CD4-positive, alpha-beta T cell treated with Interleukin-17A for 4 hours (primary cell): ENCODE data around the gene SSNA1.

Experiments used
- DNase-seq: peaks from one replicate; pipeline ENCODE4 v3.0.0-alpha.2; 2020; ENCODE audit warnings: mixed read lengths

The SSNA1 gene, protein sequence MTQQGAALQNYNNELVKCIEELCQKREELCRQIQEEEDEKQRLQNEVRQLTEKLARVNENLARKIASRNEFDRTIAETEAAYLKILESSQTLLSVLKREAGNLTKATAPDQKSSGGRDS

DNA sequence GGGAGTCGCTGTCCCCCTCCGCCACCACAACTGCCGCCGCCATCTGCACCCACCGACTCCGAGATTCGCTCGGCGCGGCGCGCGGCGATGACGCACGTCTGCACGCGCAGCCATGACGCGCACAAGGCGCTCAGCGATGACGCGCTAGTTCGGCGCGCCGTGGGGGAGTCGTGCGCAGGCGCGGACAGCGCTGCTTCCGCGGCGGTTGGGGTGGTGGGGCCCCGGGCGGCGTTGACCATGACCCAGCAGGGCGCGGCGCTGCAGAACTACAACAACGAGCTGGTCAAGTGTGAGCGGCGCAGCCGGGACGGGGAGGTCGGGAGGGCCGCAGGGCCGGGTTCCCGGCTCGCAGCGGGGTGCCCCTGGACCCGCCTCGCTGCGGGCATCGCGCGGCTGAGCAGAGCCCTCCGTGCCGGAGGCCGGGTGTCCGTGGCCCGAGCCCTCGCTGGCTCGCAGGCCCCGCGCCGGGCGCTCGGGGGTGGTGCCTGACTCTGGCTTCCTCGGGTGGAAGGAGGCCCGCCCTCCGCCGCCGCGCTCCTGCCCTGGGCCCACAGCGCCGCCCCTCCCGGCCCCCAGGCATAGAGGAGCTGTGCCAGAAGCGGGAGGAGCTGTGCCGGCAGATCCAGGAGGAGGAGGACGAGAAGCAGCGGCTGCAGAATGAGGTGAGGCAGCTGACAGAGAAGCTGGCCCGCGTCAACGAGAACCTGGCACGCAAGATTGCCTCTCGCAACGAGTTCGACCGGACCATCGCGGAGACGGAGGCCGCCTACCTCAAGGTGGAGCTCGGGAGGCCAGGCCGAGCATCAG is at the start of gene SSNA1, which contains the start of gene ANAPC2:
Gene SSNA1 (plus strand): TSS at position 187 of the 807 bp plus-strand sequence. CDS start 51 bp downstream, at position 238.
Gene ANAPC2 (minus strand): TSS at position 71 of the 807 bp plus-strand sequence. CDS start 28 bp downstream, at position 43.
- DNase-seq, result peak; percentile 94

DNA sequence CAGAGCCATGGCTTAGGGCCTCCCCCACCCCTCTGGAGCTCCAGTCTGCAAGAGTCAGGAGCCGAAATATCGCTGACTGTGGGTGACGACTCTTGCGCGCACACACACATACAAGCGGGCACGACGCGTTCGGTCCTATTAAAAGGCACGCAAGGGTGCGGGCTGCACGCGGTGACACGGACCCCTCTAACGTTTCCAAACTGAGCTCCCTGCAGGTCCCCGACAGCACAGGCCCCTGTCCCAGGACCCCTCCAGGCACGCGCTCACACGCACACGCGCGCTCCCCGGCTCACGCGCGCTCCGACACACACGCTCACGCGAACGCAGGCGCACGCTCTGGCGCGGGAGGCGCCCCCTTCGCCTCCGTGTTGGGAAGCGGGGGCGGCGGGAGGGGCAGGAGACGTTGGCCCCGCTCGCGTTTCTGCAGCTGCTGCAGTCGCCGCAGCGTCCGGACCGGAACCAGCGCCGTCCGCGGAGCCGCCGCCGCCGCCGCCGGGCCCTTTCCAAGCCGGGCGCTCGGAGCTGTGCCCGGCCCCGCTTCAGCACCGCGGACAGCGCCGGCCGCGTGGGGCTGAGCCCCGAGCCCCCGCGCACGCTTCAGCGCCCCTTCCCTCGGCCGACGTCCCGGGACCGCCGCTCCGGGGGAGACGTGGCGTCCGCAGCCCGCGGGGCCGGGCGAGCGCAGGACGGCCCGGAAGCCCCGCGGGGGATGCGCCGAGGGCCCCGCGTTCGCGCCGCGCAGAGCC is 49.6 kb upstream of the SSNA1 start, which contains the start of gene GRIN1:
Gene GRIN1 (plus strand): TSS at position 433 of the 746 bp plus-strand sequence. CDS start 333 bp downstream, outside the sequence.
- DNase-seq, result peak; percentile 53

DNA sequence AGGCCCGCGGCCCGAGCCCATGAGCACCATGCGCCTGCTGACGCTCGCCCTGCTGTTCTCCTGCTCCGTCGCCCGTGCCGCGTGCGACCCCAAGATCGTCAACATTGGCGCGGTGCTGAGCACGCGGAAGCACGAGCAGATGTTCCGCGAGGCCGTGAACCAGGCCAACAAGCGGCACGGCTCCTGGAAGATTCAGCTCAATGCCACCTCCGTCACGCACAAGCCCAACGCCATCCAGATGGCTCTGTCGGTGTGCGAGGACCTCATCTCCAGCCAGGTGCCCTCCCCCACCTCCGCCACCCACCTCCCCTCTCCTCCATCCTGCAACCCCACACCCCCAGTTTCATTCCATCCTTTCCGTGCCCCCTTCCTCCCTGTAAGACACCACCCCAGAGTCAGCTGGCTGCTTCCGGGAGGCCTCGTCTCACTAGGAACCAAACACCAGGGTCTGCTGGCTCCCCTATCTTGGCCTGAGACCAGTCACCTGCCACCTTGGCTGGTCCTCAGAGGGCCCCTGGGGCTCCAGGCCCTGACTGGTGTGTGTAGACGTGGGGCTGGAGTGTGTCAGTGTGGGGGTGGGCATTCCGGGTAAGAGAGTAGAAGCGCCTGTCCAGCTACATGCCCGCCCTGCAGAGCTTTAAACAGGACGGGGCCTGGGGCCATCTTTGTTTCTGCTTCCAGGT is 48.9 kb upstream of the SSNA1 start:
- DNase-seq, result no peak

DNA sequence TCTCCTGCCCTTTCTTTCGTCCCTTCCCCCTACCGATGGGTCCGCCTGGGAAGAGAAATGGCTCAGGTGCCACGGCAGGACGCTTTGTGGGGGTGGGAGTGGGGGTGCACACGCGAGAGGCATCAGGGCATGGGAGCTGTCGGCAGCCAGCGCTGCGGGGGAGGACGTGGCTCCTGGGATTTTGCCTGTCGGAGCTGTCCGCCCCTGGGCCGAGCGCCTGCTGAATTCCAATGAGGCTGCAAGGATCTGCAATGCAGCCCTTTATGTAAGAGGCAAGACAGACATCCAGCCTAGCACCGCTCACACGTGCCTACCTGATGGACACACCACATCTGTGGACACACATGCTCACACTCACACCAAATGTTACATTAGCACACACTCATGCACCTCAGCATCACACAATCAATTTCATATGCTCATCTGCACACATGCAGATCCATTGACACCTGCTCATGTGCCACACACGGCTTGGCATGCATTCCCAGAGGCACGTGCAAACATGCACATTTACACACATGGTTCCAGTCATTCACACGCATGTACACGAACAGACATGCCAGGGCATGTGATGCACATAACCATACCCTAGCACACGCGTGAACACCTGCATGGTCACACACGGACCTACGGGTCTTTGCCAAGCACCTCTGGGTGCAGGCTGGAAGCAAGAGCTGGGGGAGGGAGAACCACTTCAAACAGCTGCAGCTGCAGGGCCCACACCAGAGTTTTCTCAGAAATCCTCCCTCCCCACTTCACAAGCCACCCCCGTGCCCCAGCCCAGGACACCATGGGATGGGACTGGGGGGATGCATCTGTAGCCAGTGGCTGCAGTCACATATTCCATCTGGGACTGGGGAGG is 48.1 kb upstream of the SSNA1 start:
- DNase-seq, result no peak

DNA sequence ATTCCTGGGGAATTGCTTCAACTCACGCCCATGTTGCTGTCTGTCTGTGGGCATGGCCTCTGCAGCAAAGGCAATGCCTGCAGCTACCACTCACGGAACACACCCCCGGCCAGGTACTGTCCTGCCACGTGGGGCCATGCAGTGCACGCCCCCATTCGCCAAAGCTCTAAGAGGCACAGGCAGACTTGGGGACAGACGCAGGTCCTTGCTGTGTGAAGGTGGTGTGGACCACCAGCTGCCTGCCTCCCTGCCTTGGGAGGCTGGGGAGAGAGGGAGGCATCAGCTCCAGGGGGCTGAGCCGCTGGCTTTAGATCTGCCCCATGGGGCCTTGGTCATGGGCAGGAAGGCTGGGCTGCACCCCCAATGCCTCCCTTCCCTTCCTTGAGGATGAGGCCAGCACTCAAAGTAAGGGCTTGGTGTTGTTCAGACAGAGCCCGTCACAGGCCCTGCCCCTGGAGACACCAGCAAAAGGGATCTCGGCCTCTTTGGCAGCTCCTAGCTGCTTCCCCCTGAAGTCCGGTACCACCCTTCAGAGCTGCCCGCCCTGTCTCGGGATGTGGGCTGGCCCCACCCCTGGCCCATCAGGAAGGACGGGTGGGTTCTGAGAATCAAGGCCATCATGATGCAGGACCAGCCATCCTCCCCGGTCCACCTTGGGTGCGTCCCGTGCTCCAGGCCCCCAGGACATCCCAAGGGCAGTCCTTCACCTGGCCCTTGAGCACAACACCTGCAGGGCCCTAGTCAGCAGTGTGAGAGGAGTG is 47.2 kb upstream of the SSNA1 start:
- no peak for DNase-seq

DNA sequence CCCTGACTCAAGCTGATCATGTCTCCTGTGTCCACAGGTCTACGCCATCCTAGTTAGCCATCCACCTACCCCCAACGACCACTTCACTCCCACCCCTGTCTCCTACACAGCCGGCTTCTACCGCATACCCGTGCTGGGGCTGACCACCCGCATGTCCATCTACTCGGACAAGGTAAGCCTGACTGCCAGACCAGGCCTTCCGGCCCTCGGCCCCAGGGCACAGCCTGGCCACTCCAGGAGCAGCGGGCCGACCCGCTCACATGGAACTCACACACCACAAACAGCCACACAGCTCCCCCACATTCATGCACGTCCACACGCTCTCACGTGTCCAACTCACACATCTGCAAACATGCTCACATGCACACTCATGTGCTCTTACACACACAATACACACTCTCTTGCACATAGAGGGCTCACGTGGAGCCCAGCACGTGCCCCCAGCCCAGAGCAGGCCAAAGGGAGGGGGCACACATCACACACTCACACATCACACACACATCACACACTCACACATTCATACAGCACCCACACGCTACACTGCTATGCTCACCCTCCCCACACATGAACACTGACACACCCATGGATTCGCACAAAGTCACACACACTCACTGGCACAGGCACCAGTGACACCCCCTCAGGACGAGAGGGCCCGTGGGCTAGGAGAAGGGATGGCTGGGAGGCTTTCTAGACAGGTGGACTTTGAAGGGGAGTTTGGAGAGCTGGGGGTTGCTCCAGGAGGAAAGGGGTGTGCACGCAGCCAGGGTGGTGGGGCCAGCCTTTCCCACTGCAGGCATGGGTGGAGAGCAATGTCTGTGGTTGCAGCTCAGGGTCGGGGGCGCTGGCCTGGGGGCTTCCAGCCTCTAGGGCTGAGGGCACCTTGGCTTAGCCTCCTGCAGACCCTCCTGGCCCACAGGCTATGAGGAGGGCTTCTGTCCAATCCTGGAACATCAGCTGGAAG is 46.2 kb upstream of the SSNA1 start:
- DNase-seq, result no peak

DNA sequence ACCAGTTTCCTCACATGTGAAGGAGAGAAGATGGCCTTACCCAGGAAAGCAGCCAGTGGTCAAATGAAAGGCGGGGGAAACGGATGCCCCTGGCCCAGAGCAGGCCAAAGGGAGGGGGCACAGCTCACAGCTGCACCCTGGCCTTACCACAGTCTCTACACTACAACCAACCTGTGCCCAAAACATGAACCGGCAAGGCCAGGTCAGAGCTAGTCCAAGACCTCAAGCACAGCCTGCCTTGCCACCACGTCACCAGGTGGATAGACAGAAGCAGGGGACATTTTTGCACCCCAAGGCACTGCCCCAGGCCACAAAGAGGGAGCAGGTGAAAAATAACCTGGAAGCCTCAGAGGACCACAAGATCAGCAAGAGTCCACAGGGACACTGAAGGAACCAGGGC is 45.0 kb upstream of the SSNA1 start:
- no peak for DNase-seq

DNA sequence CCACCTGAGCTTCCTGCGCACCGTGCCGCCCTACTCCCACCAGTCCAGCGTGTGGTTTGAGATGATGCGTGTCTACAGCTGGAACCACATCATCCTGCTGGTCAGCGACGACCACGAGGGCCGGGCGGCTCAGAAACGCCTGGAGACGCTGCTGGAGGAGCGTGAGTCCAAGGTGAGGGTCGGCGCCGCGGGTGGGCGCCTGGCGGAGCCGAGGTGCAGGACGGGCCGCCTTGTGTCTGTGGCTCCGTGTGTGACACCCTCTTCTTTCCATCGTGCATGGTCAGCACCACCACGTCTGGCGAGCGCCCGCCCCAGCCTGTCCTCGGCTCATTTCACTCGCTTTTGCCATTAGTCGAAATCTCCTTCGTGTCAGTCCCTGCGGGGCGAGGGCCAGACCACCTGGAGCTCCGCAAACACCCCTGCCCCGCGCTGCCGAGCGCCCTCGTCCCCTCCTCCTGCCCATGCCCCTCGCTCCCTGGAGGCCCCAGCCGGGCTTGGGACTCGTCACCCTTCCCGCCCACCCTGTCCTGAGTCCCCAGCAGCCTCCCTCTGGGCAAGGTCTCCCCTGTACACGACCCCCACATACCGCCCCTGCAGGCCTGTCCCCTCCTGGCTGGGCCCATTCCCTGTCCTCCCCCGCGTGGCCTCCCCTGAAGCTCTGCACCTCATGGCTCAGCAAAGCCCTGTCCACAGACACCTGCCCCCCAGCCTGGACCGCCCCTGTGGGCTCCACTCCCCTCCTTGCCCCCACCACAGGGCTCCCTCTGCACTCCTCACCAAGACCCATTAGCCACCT is 42.5 kb upstream of the SSNA1 start:
- no peak for DNase-seq

DNA sequence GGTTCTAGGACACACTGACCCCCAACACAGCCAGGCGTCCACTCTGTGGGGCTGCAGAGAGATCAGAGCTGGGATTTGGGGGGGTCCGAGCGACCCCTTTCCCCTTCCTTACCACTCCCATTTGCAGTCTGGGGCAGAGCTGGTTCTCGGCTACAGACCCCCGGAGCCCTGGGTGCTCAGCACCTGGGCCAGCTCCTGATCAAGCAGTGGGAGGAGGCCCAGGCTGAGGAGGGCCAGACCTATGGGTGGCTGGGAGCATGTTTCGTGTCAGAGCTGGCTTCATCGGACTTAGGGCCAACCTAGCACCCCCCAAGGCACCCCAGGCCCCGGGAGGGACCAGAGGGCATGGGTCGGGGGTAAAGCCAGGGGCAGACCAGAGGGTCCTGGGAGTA is 42.0 kb upstream of the SSNA1 start:
- DNase-seq, result no peak

DNA sequence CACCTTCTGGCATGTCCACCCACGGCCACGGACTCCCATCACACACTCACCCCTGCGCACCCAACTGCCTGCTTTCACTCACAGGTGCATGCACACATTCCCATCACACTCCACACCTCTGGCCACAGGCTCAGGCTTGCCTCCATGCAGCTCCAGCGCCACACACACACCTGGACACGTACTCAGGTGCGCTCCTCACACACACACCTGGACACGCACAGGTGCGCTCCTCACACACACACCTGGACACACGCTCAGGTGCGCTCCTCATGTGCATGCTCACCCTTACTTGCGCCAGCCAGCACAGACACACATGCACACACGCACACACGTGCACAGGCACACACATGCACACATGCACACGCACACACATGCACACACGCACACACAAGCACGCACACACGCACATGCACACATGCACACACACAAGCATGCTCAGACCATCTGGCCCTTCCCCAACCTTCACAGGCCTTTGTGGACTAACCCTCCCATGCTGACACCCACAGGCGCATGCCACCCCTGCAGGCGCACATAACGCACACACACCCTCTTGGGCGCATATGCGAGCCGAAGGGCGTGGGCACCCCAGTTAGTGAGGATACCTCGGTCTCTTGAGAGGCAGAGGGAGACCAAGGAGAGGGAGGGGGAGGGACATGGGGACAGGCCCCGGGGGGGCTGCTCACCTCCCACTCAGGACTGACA is 41.2 kb upstream of the SSNA1 start:
- no peak for DNase-seq

DNA sequence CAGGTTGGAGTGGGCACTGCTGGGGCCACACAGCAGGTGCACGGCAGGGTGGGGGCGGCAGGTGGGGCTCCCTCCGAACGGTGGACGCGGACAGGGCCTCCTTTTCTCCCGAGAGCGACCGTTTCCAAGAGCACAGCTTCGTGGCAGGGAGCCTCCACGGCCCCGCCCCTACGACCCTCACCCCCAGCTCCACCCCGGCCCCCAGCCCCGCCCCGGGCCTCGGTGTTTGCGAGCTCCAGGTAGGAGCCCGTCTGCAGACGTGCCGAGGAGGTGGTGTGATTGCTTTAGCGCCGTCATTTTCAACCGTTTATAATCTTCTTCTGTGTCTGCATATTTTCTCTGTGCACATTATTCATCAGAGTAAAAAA is 40.7 kb upstream of the SSNA1 start:
- DNase-seq, result no peak

DNA sequence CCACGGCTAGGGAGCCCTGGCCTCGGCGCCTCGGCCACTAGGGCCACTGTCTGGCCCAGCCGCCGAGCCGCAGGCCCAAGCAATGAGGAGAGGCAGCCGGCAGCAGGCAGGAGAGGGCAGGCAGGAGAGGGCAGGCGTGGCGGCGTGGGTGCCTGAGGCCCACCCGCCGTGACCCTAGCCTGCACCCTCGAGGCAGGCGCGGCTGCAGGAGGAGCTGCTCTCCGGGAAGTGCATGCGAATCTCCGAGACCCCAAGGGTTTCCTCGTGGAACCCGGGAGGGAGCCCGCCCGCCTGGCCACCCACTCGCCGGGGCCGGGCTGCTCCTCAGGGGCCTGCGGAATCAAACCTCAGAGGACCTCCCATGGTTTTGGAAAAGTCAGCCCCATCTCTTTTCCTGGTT is 40.2 kb upstream of the SSNA1 start:
- DNase-seq, result no peak

DNA sequence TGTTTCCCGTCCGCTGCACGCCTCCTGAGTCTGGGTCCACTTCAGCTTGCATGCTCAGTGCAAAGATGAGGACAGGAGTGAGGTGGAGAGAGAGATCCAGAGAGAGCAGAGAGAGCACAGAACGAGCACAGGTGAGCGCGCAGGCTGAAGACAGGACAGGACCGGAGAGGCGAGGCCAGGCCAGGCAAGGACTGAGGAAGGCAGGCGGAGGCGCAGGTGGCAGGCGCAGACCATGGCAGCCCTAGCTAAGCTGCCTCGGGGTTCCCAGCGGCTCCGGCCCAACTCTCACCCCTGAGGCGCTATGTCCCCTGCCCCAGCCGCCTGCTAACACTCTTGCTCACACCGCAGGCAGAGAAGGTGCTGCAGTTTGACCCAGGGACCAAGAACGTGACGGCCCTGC is 39.8 kb upstream of the SSNA1 start:
- no peak for DNase-seq

DNA sequence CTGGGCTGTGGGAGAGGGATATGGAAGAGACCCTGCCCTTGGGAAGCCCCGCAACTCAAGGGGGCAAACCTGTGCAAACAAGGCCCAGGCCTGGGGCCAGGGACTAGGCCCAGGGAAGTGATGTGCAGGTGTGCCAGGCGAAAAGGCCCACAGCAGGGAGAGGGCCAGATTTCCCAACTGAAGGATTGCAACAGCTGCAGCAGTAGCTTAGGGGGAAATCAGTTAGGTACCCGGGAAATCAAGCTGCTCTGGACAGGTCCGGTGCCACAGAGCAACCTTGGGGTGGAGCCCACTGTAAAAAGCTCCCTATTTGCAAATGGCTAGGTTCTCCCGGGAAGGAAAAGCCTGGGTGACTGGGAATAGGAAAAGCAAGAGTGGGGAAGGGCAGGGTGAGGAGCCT is 39.1 kb upstream of the SSNA1 start:
- DNase-seq, result no peak

DNA sequence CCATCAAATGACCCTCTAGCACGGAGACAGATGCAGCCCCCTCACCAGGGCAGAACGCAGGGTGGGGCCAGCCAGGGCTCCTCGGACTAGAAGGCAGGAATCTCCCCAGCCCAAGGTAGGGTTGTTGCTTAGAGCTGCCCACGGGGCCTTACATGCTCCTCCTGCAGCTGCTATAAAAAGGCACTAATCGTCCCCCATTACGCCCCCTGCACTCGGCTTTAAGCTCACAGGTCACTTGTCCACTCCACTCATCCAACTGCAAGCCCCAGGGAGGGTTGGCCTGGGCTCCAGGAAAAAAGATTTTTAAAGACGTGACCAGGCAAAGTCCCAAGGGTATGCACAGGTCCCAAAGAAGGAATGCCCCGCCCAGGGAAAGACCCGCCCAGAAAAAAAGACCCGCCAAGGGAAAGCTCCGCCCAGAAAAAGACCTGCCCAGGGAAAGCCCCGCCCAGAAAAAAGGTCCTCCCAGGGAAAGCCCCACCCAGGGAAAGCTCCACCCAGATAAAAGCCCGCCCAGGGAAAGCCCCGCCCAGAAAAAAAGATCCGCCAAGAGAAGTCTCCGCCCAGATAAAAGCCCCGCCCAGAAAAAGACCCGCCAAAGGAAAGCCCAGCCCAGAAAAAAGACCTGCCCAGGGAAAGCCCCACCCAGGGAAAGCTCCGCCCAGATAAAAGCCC is 38.4 kb upstream of the SSNA1 start:
- DNase-seq, result no peak

DNA sequence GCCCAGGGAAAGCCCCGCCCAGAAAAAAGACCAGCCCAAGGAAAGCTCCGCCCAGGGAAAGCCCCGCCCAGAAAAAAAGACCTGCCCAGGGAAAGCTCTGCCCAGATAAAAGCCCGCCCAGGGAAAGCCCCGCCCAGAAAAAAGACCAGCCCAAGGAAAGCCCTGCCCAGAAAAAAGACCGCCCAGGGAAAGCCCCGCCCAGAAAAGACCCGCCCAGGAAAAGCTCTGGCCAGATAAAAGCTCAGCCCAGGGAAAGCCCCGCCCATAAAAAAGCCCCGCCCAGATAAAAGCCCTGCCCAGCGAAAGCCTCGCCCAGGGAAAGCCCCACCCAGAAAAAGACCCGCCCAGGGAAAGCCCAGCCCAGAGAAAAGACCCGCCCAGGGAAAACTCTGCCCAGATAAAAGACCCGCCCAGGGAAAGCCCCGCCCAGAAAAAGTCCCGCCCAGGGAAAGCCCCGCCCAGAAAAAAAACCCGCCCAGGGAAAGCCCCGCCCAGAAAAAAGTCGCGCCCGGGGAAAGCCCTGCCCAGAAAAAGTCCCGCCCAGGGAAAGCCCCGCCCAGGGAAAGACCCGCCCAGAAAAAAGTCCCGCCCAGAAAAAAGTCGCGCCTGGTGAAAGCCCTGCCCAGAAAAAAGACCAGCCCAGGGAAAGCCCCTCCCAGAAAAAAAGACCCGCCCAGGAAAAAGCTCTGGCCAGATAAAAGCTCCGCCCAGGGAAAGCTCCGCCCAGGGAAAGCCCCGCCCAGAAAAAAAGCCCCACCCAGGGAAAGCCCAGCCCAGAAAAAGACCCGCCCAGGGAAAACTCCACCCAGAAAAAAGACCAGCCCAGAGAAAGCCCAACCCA is 37.6 kb upstream of the SSNA1 start:
- DNase-seq, result no peak

DNA sequence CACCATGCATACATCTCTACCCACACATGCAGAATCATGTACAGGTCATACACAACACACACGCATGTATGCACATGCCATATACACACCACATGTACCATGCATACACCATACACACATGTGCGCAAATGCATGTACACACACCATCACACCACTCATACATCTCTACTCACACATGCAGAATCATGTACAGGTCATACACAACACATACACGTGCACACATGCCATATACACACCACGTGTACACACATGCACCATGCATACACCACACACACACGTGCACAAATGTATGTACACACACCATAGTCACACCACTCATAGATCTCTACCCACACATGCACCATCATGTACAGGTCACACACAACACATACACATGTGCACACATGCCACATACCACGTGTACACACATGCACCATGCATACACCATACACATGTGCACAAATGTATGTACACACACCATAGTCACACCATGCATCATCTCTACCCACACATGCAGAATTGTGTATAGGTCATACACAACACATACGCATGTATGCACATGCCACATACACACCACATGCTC is 35.6 kb upstream of the SSNA1 start:
- no peak for DNase-seq
